Natural killer cell (primary cell): ENCODE results near the gene RAI1. TPM values are rescaled to one million over a fixed set of nuclear protein-coding genes. Genes with fewer than 3 reads are reported as not detected.

Experiments
- ATAC-seq, 3 donors: fragments of 150-1000 bp in 2 of 3; fragments of 200-7000 bp in 1 of 3; cut with Tn5 transposase; 1 replicate in 1 of 3; 2 replicates in 2 of 3; pipeline ENCODE4 v1.10.0; 2021; ENCODE audit warnings: mild to moderate bottlenecking in 2 of 3, moderate library complexity in 2 of 3
- DNase-seq, 2 donors: peaks; one replicate each; pipeline versions ENCODE4 v3.0.0 to v3.0.0-alpha.2; 2013 to 2021; ENCODE audit warnings: mixed read lengths in 1 of 2
- H3K27ac ChIP-seq: one replicate; pipeline ENCODE4 v1.5.1; 2013; ENCODE audit warnings: mild to moderate bottlenecking, low read length
- H3K27me3 ChIP-seq: one replicate; pipeline ENCODE4 v1.6.1; 2013; ENCODE audit warnings: low read length; ENCODE audit not compliant: control insufficient read depth, insufficient read depth
- H3K36me3 ChIP-seq: one replicate; pipeline ENCODE4 v1.6.1; 2013; ENCODE audit warnings: low read length; ENCODE audit not compliant: control insufficient read depth, insufficient read depth
- H3K4me1 ChIP-seq: one replicate; pipeline ENCODE4 v1.6.1; 2013; ENCODE audit warnings: low read length; ENCODE audit not compliant: control insufficient read depth, insufficient read depth
- H3K4me3 ChIP-seq: one replicate; pipeline ENCODE4 v1.5.1; 2013; ENCODE audit warnings: low read length
- H3K9me3 ChIP-seq: one replicate; pipeline ENCODE4 v1.6.1; 2013; ENCODE audit warnings: low read length; ENCODE audit not compliant: control insufficient read depth, insufficient read depth
- H3K27ac Mint-ChIP-seq, 2 donors: one replicate each; pipeline ENCODE4 v1.8.0; 2022; ENCODE audit warnings: mild to moderate bottlenecking in 2 of 2, mixed read lengths in 2 of 2, moderate library complexity in 1 of 2
- H3K27me3 Mint-ChIP-seq, 2 donors: one replicate each; pipeline ENCODE4 v1.8.0; 2022; ENCODE audit warnings: low read depth in 2 of 2, mixed read lengths in 2 of 2
- H3K36me3 Mint-ChIP-seq: one replicate; pipeline ENCODE4 v1.8.0; 2022; ENCODE audit warnings: mixed read lengths
- H3K4me1 Mint-ChIP-seq, 2 donors: one replicate each; pipeline ENCODE4 v1.8.0; 2022; ENCODE audit warnings: mixed read lengths in 2 of 2
- H3K4me3 Mint-ChIP-seq: one replicate; pipeline ENCODE4 v1.8.0; 2022; ENCODE audit warnings: mild to moderate bottlenecking, moderate library complexity, mixed read lengths
- H3K9me3 Mint-ChIP-seq, 2 donors: one replicate each; pipeline ENCODE4 v1.8.0; 2022; ENCODE audit warnings: mixed read lengths in 2 of 2
- CTCF ChIP-seq: fragments of 200-600 bp; IDR thresholded peaks from one replicate; pipeline ENCODE4 v1.8.0; 2022; ENCODE audit warnings: antibody characterized with exemption
- WGBS: methylation state at CpG from one replicate; pipeline ENCODE4 v1.1.7; 2013; ENCODE audit warnings: missing lambda C conversion rate; ENCODE audit not compliant: insufficient coverage; 5-methylcytosine and 5-hydroxymethylcytosine counted together
- intact Hi-C: fragments of 100-400 bp; cut with micrococcal nuclease; formaldehyde crosslinking; loops from one replicate; pipeline ENCODE4 v1.14.2; 2022
- total RNA-seq, 4 donors: library from RNA; stranded (reverse); fragments of 120-200 nt in 1 of 4; gene quantifications; one replicate each; pipeline versions ENCODE4 v1.2.3 to v1.2.4, GENCODE V29; 2013 to 2022

The RAI1 gene
- total RNA-seq, 3 donors from 2014 or later (not counting 1 experiment from before 2014, with no cell fraction given): 39.8 to 55.0 (median 49.4) TPM

GRCh38 chr17:17671369-17672129 lies 9.7 kb upstream of the RAI1 start:
- H3K4me3 ChIP-seq: no peak overlapping the region
- no peaks in the 10 kb centered on the region for H3K36me3 ChIP-seq
- DNase-seq (no peak), ATAC-seq (no peak)
- 89% methylated on average over 9 of the region's 10 CpGs for WGBS
- Mint-ChIP-seq H3K27me3 (peaks cover 0 to 2% of the 10 kb centered on the region in 2 donors), H3K4me1 (peaks cover 22 to 23% of the 10 kb centered on the region in 2 donors), H3K4me3 (no peak overlapping the region), H3K27ac (no peak overlapping the region), H3K9me3 (no peaks in the 10 kb centered on the region), H3K36me3 (no peaks in the 10 kb centered on the region)
- peaks cover 20% of the 10 kb centered on the region for H3K4me1 ChIP-seq
- no peak for TF ChIP-seq CTCF
- H3K9me3 ChIP-seq: no peaks in the 10 kb centered on the region
- intact Hi-C loops: no loop called here
- no peaks in the 10 kb centered on the region for H3K27me3 ChIP-seq
- H3K27ac ChIP-seq: no peak overlapping the region

- H3K4me3 ChIP-seq: no peak overlapping the region
- DNase-seq: no peak
Measured at GRCh38 chr17:17672453-17673368, 8.5 kb upstream of the RAI1 start.

GRCh38 chr17:17675416-17675815 lies 5.8 kb upstream of the RAI1 start:
- no peak overlapping the region for H3K4me3 ChIP-seq
- H3K27me3 ChIP-seq: no peaks in the 10 kb centered on the region
- H3K9me3 Mint-ChIP-seq: no peaks in the 10 kb centered on the region
- WGBS: 84% methylated on average over 5 of the region's 6 CpGs
- H3K4me3 Mint-ChIP-seq: no peak overlapping the region
- H3K36me3 ChIP-seq: no peaks in the 10 kb centered on the region
- H3K4me1 ChIP-seq: peaks cover 29% of the 10 kb centered on the region
- no peak for DNase-seq
- no peak overlapping the region for H3K27ac ChIP-seq
- H3K27me3 Mint-ChIP-seq: peaks cover 0 to 5% of the 10 kb centered on the region in 2 donors
- TF ChIP-seq CTCF: no peak
- H3K27ac Mint-ChIP-seq: peak overlapping the region; percentile 44 to 72
- no peak for ATAC-seq
- no peaks in the 10 kb centered on the region for H3K9me3 ChIP-seq
- H3K36me3 Mint-ChIP-seq: no peaks in the 10 kb centered on the region
- intact Hi-C loops: no loop called here
- peaks cover 29% of the 10 kb centered on the region in 2 donors for H3K4me1 Mint-ChIP-seq

More at GRCh38 chr17:17672453-17673368, 8.5 kb upstream of the RAI1 start:
- H3K4me1 Mint-ChIP-seq: peaks cover 28 to 29% of the 10 kb centered on the region in 2 donors
- H3K27ac Mint-ChIP-seq: no peak overlapping the region
- no peaks in the 10 kb centered on the region for H3K36me3 Mint-ChIP-seq
- no peak overlapping the region for H3K4me3 Mint-ChIP-seq
- no peaks in the 10 kb centered on the region for H3K9me3 ChIP-seq
- H3K27me3 Mint-ChIP-seq: peaks cover 0 to 2% of the 10 kb centered on the region in 2 donors
- H3K27me3 ChIP-seq: no peaks in the 10 kb centered on the region
- no peaks in the 10 kb centered on the region for H3K9me3 Mint-ChIP-seq
- WGBS: 69% methylated on average over 7 of the region's 7 CpGs
- TF ChIP-seq CTCF: no peak
- ATAC-seq: no peak
- H3K27ac ChIP-seq: no peak overlapping the region
- peaks cover 29% of the 10 kb centered on the region for H3K4me1 ChIP-seq
- no peaks in the 10 kb centered on the region for H3K36me3 ChIP-seq
- intact Hi-C loops: no loop called here
